NCI-H345 treated with DMSO at 0.1 percent for 48 hours (cell line): Measurements from ENCODE around the gene BAIAP2L1.

Experiments
- DNase-seq: peaks from one replicate; lab custom pipeline; 2025; ENCODE audit not compliant: unreplicated experiment; lab: John Stamatoyannopoulos, UW

Gene BAIAP2L1

DNA sequence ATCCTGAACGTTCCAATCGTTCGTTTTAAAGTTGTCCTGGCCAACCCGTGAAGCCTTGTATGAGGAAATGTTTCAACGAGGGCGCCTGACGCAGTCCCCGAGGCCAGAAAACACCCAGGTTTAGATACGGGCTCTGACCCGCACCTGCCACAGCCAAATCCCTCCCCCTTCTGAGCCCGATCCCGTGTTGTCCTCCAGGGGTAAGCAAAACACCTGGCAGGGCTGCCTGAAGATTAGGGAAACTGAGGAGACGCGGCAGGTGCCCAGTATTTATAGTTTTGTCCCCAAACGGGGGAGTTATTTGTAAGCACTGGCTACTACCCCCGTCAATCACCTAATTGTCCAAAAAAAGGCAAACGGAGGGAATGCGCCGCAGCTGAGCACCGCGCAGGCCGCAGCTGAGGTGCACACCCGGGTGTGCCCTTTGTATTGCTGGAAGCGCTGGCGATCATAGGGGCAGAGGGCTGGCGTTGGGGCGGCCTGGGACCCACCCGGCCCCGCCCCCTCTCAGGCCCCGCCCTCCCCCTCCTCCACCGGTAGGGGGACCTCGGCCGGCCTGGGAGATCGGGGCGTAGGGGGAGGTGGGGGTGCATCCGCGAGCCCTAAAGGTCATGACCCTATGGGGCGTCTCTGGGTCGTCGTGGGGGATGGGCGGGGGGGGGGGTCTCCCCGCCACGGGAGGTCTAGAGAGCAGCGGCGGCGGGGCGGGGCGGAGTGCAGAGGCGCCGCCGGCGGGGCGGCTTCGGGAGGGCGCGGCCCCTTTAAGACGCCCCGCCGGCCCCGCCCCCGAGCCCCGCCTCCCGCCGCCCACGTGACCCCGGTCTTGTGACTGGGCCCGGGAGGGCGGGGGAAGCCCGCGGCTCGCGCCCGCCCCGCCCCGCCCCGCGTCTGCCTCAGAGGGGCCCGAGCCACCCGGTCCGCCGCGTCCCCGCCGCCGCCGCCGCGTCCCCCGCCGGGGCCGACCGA lies 119.8 kb downstream of the BAIAP2L1 start, which contains the start of gene BRI3:
Gene BRI3, plus strand, starts transcription at position 896 of the 966 bp plus-strand sequence. CDS start 110 bp downstream, outside the sequence.
- peak; percentile 92 for DNase-seq

DNA sequence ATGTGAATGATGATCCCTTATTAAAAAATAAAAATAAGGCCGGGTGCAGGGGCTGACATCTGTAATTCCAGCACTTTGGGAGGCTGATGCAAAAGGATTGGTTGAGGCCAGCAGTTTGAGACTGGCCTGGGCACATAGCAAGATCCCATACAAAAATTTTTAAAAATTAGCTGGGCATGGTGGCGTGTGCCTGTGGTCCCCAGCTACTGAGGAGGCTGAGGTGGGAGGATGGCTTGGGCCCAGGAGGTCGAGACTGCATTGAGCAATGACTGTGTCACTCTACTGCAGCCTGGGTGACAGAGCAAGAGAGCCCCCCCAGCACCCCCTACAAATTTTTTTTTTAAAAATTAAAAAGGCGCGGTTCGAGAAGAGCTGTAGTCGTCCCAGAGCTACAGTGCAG lies 120.6 kb downstream of the BAIAP2L1 start:
- DNase-seq: no peak

DNA sequence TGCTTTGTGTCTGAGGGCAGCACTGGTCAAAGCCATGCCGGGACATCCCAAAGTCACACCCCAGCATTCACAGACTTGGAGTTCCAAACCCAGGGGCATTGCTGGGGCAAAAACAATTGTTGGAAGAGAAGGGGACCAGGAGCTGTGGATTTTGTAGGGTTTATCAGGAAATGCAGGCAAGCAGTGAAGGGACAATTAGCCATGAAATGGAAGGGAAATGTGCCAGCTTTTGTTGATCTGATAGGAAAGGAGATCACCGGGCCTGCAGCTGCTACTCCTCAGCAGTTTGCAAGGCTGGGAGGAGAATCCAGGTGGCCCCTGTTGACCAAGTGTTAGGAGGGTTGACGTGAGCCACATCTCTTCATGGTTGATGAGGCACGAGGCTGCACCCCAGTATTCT lies 122.0 kb downstream of the BAIAP2L1 start:
- no peak for DNase-seq

DNA sequence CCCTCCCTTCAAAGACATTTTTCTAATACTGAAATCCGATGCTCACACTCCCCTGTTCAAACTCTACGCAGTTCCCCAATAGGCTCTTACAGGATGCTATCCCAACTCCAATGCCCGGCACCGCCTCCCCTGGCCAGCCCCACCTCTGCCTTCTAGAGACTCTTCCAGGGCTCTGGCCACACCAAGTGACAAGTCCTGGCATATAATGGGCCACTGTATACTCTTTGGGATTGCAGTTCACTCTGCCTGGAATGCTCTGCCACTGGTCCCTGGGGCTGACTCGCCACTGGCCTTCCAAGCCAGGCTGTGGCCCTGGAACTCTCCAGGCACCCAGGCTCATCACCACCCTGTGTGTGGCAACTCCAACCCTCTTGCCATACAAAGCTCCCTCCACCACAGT lies 122.5 kb downstream of the BAIAP2L1 start:
- DNase-seq: no peak

DNA sequence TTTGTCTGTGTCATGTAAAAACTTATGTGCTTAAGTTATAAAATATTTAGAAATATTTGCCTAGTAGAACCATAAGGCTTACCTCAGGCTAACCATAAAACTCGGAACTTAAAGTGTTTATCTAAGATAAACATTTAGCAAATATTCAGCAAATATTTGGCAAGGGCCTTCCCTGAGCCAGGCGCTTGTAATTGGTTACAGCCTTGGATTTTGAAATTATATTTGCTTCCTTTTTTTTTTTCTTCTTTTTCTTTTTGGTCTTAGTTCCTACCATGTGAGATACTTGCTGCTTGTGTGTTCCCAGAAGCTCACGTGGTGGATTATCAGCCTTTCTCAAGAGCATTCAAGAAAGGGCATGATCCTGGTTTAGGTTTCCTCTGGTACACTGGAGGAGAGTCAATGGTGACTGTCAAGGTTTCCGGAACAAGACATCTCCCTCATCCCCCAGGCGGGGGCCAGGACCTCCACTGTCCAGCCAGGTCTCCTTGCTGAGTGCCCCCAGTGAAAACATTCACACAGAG lies 124.6 kb downstream of the BAIAP2L1 start:
- no peak for DNase-seq

DNA sequence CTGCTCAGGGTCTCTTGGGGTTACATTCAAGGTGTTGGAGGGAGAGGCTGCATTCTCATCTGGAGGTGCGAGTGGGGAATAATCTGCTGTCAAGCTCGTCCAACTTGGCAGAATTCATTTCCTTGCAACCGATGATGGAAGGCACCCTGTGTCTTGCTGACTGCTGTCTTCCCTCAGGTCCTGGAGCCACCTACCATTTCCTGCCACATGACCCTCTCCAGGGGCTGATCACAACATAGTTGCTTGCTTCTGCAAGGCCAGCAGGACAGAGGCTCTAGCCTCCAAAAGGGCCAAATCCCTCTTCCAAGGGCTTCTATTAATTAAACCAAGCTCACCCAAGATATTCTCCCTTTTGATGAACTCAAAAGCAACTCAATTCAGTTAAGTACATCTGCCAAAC lies 133.6 kb downstream of the BAIAP2L1 start:
- DNase-seq: no peak

DNA sequence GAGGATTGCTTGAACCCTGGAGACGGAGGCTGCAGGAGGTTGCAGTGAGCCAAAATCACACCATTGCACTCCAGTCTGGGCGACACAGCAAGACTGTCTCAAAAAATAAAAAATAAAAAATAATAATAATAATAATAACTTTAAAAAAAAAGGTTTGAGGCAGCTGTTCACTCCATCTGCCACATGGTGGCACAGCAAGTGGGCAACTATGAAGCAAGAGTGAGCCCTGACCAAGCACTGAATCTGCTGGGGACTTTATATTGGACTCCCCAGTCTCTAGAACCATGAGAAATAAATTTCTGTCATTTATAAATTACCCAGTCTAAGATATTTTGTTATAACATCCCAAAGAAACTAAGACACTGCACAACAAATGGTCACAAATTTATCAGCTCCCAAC lies 134.1 kb downstream of the BAIAP2L1 start:
- no peak for DNase-seq

DNA sequence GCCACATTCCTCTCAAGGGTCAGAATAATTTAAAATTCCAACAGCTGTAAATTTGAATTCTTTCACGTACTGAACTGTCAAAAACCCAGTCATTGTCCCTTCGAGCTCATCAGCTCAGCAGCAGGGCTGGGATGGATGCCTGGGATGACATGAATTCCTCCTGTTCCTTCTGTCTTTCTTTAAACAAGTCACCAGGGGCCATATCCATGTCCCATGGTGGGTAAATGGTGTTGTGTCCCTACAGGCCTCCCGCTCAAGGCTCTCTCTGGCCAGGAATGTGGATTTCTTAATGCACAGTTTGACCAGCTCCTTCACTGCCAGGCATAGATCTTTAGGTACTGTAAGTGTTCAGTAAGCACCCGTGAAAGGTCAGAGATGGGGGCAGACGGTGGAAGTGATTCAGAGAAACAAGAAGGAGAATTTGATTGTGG lies 135.0 kb downstream of the BAIAP2L1 start:
- no peak for DNase-seq

DNA sequence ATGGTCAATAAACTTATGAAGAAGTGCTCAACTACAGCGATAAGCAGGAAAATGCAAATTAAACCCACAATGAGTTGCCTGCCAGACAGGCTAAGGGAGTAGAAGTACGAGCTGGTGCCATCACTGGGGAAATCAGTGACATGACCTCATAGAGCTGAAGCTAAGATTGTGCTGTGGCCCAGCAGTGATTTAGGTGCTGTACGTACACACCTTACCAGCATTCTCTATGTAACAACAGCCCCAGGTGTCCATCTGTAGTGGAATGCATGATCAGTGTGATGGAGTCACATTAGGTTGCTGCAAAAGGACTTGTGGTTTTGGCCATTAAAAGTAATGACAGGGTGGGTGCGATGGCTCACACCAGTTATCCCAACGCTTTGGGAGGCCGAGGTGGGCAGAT lies 143.2 kb downstream of the BAIAP2L1 start:
- no peak for DNase-seq

DNA sequence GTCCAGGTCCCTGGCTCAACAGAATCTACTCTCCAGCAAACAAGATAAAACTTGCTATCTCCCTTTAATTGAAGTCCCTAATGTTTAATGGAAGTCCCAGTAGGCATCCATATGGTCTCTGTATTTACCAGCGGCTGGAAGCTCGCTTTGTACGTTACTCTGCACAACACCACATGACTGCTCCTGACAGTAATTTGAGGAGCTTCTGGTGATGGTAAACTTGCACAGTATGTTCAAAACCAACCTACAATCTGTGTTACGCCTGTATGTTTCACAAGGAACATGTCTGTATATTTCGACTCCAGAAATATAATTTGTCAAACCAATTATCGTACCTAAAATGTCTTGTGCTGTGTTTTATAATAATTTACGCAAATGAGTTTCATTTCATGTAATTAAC lies 144.5 kb downstream of the BAIAP2L1 start:
- no peak for DNase-seq

DNA sequence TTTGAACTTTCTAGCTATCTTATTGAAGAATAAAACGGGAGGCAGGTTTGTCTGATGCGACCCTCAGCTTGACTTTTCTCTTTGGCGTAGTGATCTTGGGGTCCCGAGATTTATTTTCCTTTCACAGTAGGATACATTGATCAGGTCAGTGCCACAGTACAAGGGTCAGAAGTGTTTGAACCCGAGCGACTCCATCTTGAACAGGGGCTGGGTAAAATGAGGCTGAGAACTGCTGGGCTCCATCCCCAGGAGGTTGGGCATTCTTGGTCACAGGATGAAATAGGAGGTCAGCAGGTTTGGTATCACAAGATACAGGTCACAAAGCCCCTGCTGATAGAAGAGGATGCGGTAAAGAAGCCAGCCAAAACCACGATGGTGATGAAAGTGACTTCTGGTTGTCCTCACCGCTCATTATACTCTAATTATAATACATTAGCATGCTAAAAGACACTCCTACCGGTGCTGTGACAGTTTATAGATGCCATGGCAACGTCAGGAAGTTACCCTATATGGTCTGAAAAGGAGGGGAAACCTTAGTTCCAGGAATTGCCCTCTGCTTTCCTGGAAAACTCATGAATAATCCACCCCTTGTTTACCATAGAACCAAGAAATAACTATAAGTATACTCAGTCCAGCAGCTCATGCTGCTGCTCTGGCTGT lies 145.8 kb downstream of the BAIAP2L1 start:
- no peak for DNase-seq

DNA sequence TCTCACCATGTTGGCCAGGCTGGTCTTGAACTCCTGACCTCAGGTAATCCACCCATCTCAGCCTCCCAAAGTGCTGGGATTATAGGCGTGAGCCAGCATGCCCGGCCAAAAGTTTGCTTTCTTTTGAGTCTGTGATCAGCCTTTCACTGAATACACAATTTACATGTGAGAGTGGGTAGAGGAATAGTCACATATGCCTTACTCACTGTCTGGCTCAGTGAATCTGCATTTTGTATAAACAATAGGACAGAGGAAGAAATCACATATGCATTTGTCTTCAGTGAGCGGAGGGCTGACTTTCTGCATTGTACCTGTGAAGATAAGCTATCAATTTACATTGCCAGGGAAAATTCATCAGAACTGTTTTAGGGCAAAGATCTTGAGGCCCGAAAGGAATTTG lies 146.4 kb downstream of the BAIAP2L1 start:
- no peak for DNase-seq

DNA sequence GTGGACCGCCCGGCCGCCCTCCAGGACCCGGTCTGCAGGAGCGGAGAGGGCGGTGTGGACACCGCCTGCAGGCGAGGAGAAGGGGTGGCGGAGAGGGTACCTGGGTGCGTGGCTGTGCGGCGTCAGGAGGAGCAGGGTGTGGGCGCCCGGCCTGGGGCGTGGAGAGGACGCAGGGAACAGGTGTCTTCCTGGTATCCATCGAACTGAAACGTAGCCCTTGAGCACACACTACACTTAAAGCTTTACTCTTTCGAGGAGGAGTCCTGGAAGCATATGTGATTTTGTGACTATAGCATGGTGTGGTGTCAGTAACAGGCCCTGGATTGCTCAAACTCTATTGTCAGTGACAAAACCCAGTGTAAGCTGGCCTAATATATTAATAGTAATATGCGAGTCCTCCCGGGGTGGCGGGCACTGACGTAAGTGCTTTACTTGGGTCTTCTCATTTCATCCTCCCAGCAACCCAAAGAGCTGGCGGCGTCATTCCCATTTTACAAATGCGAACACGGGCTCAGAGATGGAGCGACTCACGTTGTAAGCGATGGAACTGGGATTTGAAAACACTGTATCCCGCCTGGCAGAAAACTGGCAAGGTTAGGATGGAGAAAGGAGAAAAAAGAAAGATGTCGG lies 148.3 kb downstream of the BAIAP2L1 start:
- no peak for DNase-seq

DNA sequence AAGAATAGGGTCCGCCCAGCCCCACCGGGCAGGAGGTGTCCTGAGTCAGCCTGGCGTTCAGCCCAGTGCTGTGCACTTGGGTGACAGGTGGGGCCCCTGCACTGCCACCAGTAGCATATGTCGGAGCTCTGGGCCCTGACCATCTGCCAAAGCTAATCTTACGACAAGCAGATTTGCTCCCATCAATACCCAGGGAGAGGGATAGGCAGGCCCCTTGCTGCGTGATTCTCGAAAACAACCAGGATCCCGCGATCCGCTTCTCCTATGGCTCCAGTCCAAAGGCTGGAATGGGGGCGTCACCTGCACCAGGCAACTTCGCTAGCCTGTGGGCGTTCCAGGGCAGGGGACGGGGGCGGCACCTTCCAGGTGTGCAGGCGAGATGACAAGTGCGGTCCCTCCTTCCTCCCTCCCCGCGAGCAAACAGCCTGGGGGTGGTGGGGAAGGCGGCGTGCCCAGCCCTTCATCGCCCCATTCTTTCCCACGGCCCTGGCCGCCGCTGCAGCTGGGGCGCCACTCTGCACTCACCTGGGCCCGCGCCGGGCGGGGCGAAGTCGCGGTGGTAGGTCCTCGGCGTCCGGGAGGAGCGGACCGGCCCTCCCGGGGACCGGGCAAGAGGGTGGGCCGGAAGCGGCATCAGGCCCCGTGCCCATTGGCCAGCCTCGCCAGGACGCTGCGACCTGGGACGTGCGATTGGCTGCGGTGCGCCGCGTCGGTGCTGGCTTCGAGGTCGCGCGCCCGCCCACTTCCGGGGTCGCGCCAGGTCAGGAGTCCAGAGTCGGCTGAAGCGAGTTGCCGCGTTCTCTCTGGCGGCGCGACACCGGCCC lies 149.1 kb downstream of the BAIAP2L1 start, which contains the start of gene TECPR1:
Gene TECPR1, minus strand, starts transcription at position 632 of the 824 bp plus-strand sequence. CDS start 6,086 bp downstream, outside the sequence.
- DNase-seq: peak; percentile 75

DNA sequence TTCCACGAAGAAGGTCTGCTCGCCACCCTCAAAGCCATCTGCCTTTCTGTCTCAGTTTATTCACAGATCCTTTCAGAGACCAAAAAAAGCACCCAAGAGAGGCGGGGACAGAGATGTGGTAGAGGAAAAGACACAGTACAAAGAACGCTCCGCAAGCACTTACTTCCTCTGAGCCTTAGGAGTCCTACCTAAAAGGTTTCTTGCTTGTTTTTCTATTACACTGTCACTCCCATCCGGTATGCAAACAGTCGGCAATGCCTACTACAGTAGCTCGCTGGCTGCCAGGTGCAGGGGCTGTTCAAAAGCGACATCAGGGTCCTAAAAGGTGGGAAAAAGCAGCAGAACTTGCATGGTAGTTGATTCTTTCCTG lies 149.7 kb downstream of the BAIAP2L1 start:
- no peak for DNase-seq

DNA sequence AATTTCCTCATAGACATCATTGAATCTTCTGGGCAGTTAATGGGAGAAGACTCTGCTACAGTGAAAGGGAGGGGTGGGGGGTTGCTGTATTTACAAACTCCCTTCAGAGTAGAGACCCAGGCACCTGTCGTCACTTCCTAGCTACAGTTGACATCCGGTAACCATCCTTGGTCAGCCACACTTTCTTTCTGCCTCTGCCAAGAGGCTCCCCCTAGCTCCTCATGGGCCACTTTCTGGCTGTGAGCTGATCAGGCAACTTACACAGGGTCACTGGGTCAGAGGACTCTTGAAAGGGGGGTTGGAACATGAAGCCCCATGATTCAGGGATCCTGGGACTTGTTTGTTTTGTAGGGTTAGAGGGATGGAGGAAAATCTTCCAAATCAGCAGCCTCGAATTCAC lies 150.1 kb downstream of the BAIAP2L1 start:
- no peak for DNase-seq

DNA sequence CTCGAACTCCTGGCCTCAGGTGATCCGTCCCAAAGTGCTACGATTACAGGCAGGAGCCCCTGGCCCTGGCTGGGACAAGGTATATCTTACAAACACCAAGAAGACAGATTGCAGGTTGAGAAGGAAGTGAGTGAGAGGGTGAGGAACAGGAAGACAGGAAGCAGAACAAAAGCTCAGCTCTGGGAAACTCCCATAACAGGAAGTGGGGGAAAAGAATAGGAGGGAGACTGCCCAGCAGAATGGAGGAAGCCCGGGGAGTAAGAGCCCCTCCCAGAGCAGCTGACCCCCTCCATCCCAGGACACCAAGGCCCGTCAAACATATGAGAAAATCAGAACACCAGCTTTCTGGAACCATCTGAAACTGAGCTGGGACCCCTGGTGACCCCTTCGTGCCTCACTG lies 151.8 kb downstream of the BAIAP2L1 start:
- no peak for DNase-seq

DNA sequence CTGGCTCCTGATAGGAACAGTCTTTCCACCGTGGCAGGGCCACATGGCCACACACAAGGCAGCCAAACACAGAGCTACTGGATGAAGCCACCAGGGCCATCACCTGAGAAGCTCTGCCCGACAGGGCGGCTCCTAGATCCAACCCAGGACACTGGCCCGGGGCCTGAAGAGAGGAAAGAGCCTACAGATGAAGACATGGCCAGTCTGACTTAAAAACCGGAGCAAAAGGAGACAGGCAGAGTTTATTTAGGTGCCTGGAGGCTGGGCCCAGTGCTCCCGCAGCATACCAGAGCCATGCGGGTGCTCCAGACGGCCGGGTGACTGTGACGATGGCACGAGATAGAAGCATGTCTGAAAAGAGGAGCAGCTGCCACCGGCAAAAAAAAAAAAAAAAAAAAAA lies 152.7 kb downstream of the BAIAP2L1 start:
- DNase-seq: no peak

DNA sequence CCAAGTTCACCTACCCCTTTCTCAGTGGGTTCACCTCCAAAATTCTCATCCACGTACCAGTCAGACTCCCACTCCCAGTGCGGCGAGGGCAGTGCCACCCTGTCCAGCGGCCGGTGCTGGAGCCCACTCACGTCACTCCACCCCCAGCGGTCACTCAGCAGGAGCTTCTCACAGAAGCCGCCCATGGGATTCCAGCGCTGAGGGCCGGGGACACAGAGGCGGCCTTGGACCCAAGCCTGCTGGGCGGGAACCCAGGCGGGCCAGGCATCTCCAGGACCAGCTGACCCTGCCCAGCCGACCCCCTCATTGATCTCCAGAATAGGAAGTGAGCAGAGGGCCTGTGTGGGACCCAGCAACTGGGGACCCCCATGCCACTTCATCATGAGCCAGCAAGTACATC lies 156.0 kb downstream of the BAIAP2L1 start:
- DNase-seq: no peak

DNA sequence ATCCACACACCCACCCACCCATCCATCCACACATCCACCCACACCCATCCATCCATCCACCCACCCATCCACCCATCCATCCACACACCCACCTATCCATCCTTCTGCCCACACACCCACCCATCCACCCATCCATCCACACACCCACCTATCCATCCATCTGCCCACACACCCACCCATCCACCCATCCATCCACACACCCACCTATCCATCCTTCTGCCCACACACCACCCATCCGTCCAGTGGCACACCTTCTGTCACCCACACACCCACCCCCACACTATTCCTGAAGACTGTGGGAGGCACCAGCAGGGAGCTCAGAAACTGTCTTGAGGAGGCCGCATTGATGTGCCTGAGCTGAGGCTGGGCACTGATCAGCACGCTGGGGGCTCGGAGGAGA lies 158.0 kb downstream of the BAIAP2L1 start:
- DNase-seq: no peak

DNA sequence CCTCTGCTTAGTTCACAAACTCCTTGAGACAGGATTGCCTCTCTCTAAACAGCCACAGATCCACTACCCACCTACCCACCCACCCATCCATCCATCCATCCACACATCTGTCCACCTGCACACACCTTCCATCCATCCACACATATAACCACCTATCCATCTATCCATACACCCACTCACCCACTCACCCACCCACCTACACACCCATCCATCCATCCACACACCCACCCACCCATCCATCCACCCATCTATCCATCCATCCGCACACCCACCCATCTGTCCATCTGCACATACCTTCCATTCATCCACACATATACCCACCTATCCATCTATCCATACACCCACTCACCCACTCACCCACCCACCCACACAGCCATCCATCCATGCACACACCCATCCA lies 158.5 kb downstream of the BAIAP2L1 start:
- DNase-seq: no peak
